HepG2 (cell line): Measurements from ENCODE around the gene KCNMA1. TPM values are rescaled to one million over a fixed set of nuclear protein-coding genes. Genes with fewer than 3 reads are reported as not detected.

ENCODE experiments used
- ATAC-seq: fragments of 200-7000 bp; cut with Tn5 transposase; 3 replicates; pipeline ENCODE4 v1.9.1; 2020; ENCODE audit warnings: mild to moderate bottlenecking, moderate library complexity
- BruUV-seq: library from RNA; stranded (reverse); fragments of 400-500 nt; replicated peaks from 2 replicates; lab custom pipeline; 2021; lab: Mats Ljungman, UMichigan
- CTCF ChIA-PET: fragments of 300-600 bp; formaldehyde crosslinking; extraction: SDS; loops from one replicate; lab custom pipeline; 2021; ENCODE audit warnings: low total read pairs, inconsistent platforms, low intra/inter-chr PET ratio; lab: Yijun Ruan, JAX
- POLR2A ChIA-PET: fragments of 350-600 bp; sonication (Branson Sonifier 250); formaldehyde crosslinking; loops from one replicate; lab custom pipeline; 2020; ENCODE audit warnings: antibody characterized with exemption, inconsistent platforms; lab: Yijun Ruan, JAX
- DNase-seq: peaks from one replicate; pipeline ENCODE4 v3.0.0-alpha.2; 2015; ENCODE audit warnings: low spot score
- FAIRE-seq: peaks from 3 replicates; lab custom pipeline; 2011; peaks lifted over from hg19 to GRCh38; lab: Jason Lieb, UNC
- H2AFZ ChIP-seq: one replicate; pipeline ENCODE4 v1.6.1; 2011; ENCODE audit warnings: low read length, inconsistent platforms
- H3K27ac ChIP-seq: fragments of 300-600 bp; 3 replicates; pipeline ENCODE4 v1.8.0; 2011; ENCODE audit warnings: mixed run types, mild to moderate bottlenecking, mixed read lengths, low read length, inconsistent platforms; ENCODE audit not compliant: insufficient read depth; ENCODE audit errors: extremely low read length
- H3K27me3 ChIP-seq, 2 experiments: fragments of 200-600 bp in 1 of 2; 2 replicates in 1 of 2; 3 replicates in 1 of 2; pipeline versions ENCODE4 v1.6.0 to v1.8.0; 2011; ENCODE audit warnings: low read length in 2 of 2, mild to moderate bottlenecking in 2 of 2, moderate library complexity in 2 of 2, inconsistent platforms in 1 of 2; ENCODE audit not compliant: insufficient read depth in 2 of 2, control insufficient read depth in 1 of 2
- H3K36me3 ChIP-seq, 2 experiments: fragments of 200-600 bp in 1 of 2; replicated peaks in 1 of 2; 2 replicates in 1 of 2; 3 replicates in 1 of 2; pipeline versions ENCODE4 v1.5.1 to v1.8.0; 2011; ENCODE audit warnings: low read length in 2 of 2, inconsistent platforms in 1 of 2; ENCODE audit not compliant: insufficient read depth in 2 of 2, control insufficient read depth in 1 of 2
- H3K4me1 ChIP-seq: 2 replicates; pipeline ENCODE4 v1.5.1; 2012; ENCODE audit warnings: low read length, inconsistent platforms; ENCODE audit not compliant: insufficient read depth
- H3K4me2 ChIP-seq: 2 replicates; pipeline ENCODE4 v1.6.0; 2011; ENCODE audit warnings: low read depth, low read length, inconsistent platforms
- H3K4me3 ChIP-seq, 3 experiments: fragments of 200-600 bp in 1 of 3; sonication (generic), shearing (Covaris generic) in 1 of 3; replicated peaks in 1 of 3; 2 replicates each; pipeline ENCODE4 v1.5.1; 2011 to 2016; ENCODE audit warnings: low read length in 3 of 3, inconsistent platforms in 2 of 3, low read depth in 2 of 3, mild to moderate bottlenecking in 2 of 3, control low read depth in 1 of 3, mixed read lengths in 1 of 3; ENCODE audit not compliant: insufficient read depth in 1 of 3
- H3K79me2 ChIP-seq: one replicate; pipeline ENCODE4 v1.6.1; 2011; ENCODE audit warnings: low read length, inconsistent platforms; ENCODE audit not compliant: insufficient read depth
- H3K9ac ChIP-seq: 2 replicates; pipeline ENCODE4 v1.6.0; 2011; ENCODE audit warnings: mild to moderate bottlenecking, low read depth, low read length, inconsistent platforms; ENCODE audit not compliant: insufficient read depth
- H3K9me3 ChIP-seq: 2 replicates; pipeline ENCODE4 v1.5.1; 2012; ENCODE audit warnings: mild to moderate bottlenecking, low read length
- H4K20me1 ChIP-seq: 2 replicates; pipeline ENCODE4 v1.6.0; 2011; ENCODE audit warnings: inconsistent platforms, mild to moderate bottlenecking, low read length, moderate library complexity; ENCODE audit not compliant: insufficient read depth
- BORCS8-MEF2B ChIP-seq: sonication (generic); formaldehyde crosslinking; IDR thresholded peaks from 2 replicates; pipeline ENCODE4 v1.8.0; 2022; ENCODE audit warnings: mild to moderate bottlenecking, missing genetic modification reagents
- CSRNP1 ChIP-seq: sonication (generic); formaldehyde crosslinking; IDR thresholded peaks from 2 replicates; pipeline ENCODE4 v1.8.1; 2023; ENCODE audit warnings: mild to moderate bottlenecking, missing genetic modification reagents
- HMGXB3 ChIP-seq: sonication (generic); formaldehyde crosslinking; IDR thresholded peaks from 2 replicates; pipeline ENCODE4 v1.4.0; 2020; ENCODE audit warnings: missing genetic modification reagents, borderline replicate concordance
- KLF13 ChIP-seq: sonication (generic); formaldehyde crosslinking; IDR thresholded peaks from 2 replicates; pipeline ENCODE4 v1.4.0; 2020; ENCODE audit warnings: mild to moderate bottlenecking, missing genetic modification reagents
- NR2F2 ChIP-seq: IDR thresholded peaks from 2 replicates; pipeline ENCODE4 v1.6.1; 2012; ENCODE audit warnings: low read depth, inconsistent platforms, borderline replicate concordance
- ZNF264 ChIP-seq: sonication (generic); formaldehyde crosslinking; IDR thresholded peaks from 2 replicates; pipeline ENCODE4 v1.4.0; 2020; ENCODE audit warnings: missing genetic modification reagents
- ZNF501 ChIP-seq: sonication (generic); formaldehyde crosslinking; IDR thresholded peaks from 2 replicates; pipeline ENCODE4 v1.5.1; 2020; ENCODE audit warnings: mild to moderate bottlenecking, moderate library complexity, missing genetic modification reagents
- ZNF563 ChIP-seq: sonication (generic); formaldehyde crosslinking; IDR thresholded peaks from 2 replicates; pipeline ENCODE4 v1.8.0; 2022; ENCODE audit warnings: mild to moderate bottlenecking, moderate library complexity, missing genetic modification reagents
- ZSCAN9 ChIP-seq: IDR thresholded peaks from 2 replicates; pipeline ENCODE4 v1.6.1; 2016; ENCODE audit warnings: borderline replicate concordance
- WGBS: methylation state at CpG from one replicate; pipeline ENCODE4 v1.1.6; 2017; ENCODE audit warnings: low lambda C conversion rate; 5-methylcytosine and 5-hydroxymethylcytosine counted together
- in situ Hi-C: cut with HindIII; loops from 2 replicates; pipeline ENCODE4 v1.10.0; 2017; ENCODE audit warnings: low pct_unique_long_range_greater_than_20kb; ENCODE audit not compliant: extremely low pct_ligation_motif_present
- intact Hi-C: fragments of 100-400 bp; cut with micrococcal nuclease; formaldehyde crosslinking; loops from one replicate; pipeline ENCODE4 v1.10.0; 2022; ENCODE audit not compliant: unreplicated experiment
- polyA plus RNA-seq, 8 experiments: library from polyadenylated mRNA; depleted of rRNA in 3 of 8; stranded (reverse) in 7 of 8; unstranded in 1 of 8; fragments of >200 nt; fragmentation: Illumina TruSeq in 4 of 8; extraction: Trizol in 4 of 8; gene quantifications; 2 replicates each; pipeline versions ENCODE4 v1.2.1 to v1.2.3, GENCODE V29; 2011 to 2016; ENCODE audit warnings: low read depth in 4 of 8, missing spikeins in 1 of 8, mixed read lengths in 1 of 8; ENCODE audit not compliant: insufficient read depth in 1 of 8
- total RNA-seq, 5 experiments: library from RNA; depleted of rRNA; stranded (reverse); fragments of >200 nt; fragmentation: Illumina TruSeq; extraction: Trizol; gene quantifications; 2 replicates each; pipeline ENCODE4 v1.2.3, GENCODE V29; 2016; ENCODE audit warnings: low read depth in 1 of 5
- TF ChIP-seq, protein P1 (sequence below): sonication (generic); formaldehyde crosslinking; IDR thresholded peaks from 2 replicates; pipeline ENCODE4 v1.4.0; 2020; ENCODE audit warnings: mild to moderate bottlenecking, missing genetic modification reagents

KCNMA1 gene
- total and polyA plus RNA-seq, 2 of the 13 experiments (the other 11 are each of a cell fraction or from before 2014, with no cell fraction given) = 0.02 TPM; not detected in 1

- no peak overlapping the region for H3K4me3 ChIP-seq
- no peaks in the 10 kb centered on the region; a peak in 1 of 5 replicates for H3K27me3 ChIP-seq
- no peak overlapping the region for H3K9ac ChIP-seq
- H2AFZ ChIP-seq = no peak overlapping the region
- no peak for DNase-seq
- TF ChIP-seq, protein P1, sequence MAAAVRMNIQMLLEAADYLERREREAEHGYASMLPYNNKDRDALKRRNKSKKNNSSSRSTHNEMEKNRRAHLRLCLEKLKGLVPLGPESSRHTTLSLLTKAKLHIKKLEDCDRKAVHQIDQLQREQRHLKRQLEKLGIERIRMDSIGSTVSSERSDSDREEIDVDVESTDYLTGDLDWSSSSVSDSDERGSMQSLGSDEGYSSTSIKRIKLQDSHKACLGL (CRISPR knock-in tag) = no peak
- TF ChIP-seq ZNF264 = no peak
- TF ChIP-seq ZNF563 = no peak
- no peak for TF ChIP-seq ZSCAN9 (CRISPR knock-in tag)
- no peak for TF ChIP-seq ZNF501 (CRISPR knock-in tag)
- no peak for TF ChIP-seq KLF13 (CRISPR knock-in tag)
- TF ChIP-seq BORCS8-MEF2B (CRISPR knock-in tag) = no peak
- TF ChIP-seq, all 625 proteins: peak for 0
- ATAC-seq = no peak
- intact Hi-C loops (loop anchor here (2.0 kb wide), 1 partner anchor 72 kb away; no protein-coding TSS in a partner anchor), in situ Hi-C loops (no loop called here)
- H3K27ac ChIP-seq = no peak overlapping the region
- WGBS = 3% methylated on average over 4 of the region's 4 CpGs
- H3K4me2 ChIP-seq = no peak overlapping the region
- H3K4me1 ChIP-seq = no peaks in the 10 kb centered on the region
- POLR2A ChIA-PET = no interaction called here
- H3K79me2 ChIP-seq = no peaks in the 10 kb centered on the region
- H4K20me1 ChIP-seq = no peaks in the 10 kb centered on the region
- no TSS peak for BruUV-seq
- no peak for FAIRE-seq
- no peaks in the 10 kb centered on the region for H3K9me3 ChIP-seq
- no peaks in the 10 kb centered on the region for H3K36me3 ChIP-seq
- CTCF ChIA-PET = no interaction called here
Observed at GRCh38 chr10:76866841-76867586, 770.6 kb downstream of the KCNMA1 start.

DNA sequence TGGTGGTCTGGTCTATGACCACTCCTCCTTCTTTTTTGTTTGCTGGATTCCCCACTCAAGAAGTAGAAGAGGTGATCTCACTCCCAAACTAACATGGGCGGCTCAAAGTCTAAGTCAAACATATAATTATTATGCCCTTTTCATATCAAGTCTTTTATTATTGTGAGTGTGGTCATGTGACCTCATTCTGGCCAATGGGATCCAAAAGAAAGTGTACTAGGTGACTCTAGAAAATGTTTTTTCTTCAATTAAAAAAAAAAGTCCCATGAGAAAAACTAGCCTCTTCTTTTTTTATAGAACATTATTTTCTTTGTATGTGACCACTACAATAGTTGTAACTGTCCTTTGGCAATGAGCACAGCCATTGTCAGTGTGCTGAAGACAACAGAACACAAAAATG, 772.7 kb downstream of the KCNMA1 start:
- DNase-seq (no peak), FAIRE-seq (no peak), ATAC-seq (no peak)
- Histone ChIP-seq H3K27me3 (no peaks in the 10 kb centered on the region; a peak in 1 of 5 replicates), H4K20me1 (no peaks in the 10 kb centered on the region), H3K4me2 (no peak overlapping the region), H3K36me3 (no peaks in the 10 kb centered on the region), H3K27ac (no peak overlapping the region), H3K9me3 (no peaks in the 10 kb centered on the region), H3K9ac (no peak overlapping the region), H3K79me2 (no peaks in the 10 kb centered on the region), H2AFZ (no peak overlapping the region), H3K4me3 (no peak overlapping the region), H3K4me1 (no peaks in the 10 kb centered on the region)
- in situ Hi-C loops (no loop called here), intact Hi-C loops (no loop called here)
- BruUV-seq = no TSS peak
- 0% methylated on average over 1 of the region's 1 CpG for WGBS
- ChIA-PET POLR2A (no interaction called here), CTCF (no interaction called here)
- TF ChIP-seq HMGXB3 (CRISPR knock-in tag) (no peak), NR2F2 (no peak), CSRNP1 (no peak)
